ENCODE results near the gene MS4A8. TPM values are rescaled to one million over a fixed set of nuclear protein-coding genes. Genes with fewer than 3 reads are reported as not detected.

Gene MS4A8
- polyA plus RNA-seq, 3 donors: not detected

GRCh38 chr11:60762851-60763691, 63.7 kb downstream of the MS4A8 start:
- no peak for DNase-seq (ENCODE audit: low read depth in 3 of 3, low spot score in 2 of 3)

GRCh38 chr11:60763692-60764369, 64.4 kb downstream of the MS4A8 start:
- DNase-seq (ENCODE audit: low read depth in 3 of 3, low spot score in 2 of 3): no peak

GRCh38 chr11:60764879-60765278, 65.5 kb downstream of the MS4A8 start:
- DNase-seq (ENCODE audit: low read depth in 3 of 3, low spot score in 2 of 3): no peak

GRCh38 chr11:60765355-60765754, 65.9 kb downstream of the MS4A8 start:
- no peak for DNase-seq (ENCODE audit: low read depth in 3 of 3, low spot score in 2 of 3)

Other genes starting within 250 kb of the MS4A8 start
- gene MS4A1, start 243.8 kb upstream of the MS4A8 start, polyA plus RNA-seq (ENCODE audit: insufficient read length in 3 of 3): 1 to 10 TPM in 1 of 3 donors, under 1 TPM in 2; 0.32 to 1.3 (median 0.35) TPM
- gene MS4A12, start 206.8 kb upstream of the MS4A8 start, polyA plus RNA-seq (ENCODE audit: insufficient read length in 3 of 3): not detected
- gene MS4A13, start 184.2 kb upstream of the MS4A8 start, polyA plus RNA-seq (ENCODE audit: insufficient read length in 3 of 3): not detected
- not detected for gene MS4A18, start 25.1 kb downstream of the MS4A8 start, polyA plus RNA-seq (ENCODE audit: insufficient read length in 3 of 3)
- not detected for gene MS4A15, start 57.3 kb downstream of the MS4A8 start, polyA plus RNA-seq (ENCODE audit: insufficient read length in 3 of 3)
- under 1 TPM; 0.11 to 0.18 (median 0.13) TPM for gene MS4A10, start 85.7 kb downstream of the MS4A8 start, polyA plus RNA-seq (ENCODE audit: insufficient read length in 3 of 3)
- 10 to 100 TPM; 16.8 to 17.1 (median 16.9) TPM for gene CCDC86, start 142.5 kb downstream of the MS4A8 start, polyA plus RNA-seq (ENCODE audit: insufficient read length in 3 of 3)
- under 1 TPM; 0.08 to 0.25 (median 0.24) TPM for gene PTGDR2, start 156.3 kb downstream of the MS4A8 start, polyA plus RNA-seq (ENCODE audit: insufficient read length in 3 of 3)
- gene ZP1, start 167.9 kb downstream of the MS4A8 start, polyA plus RNA-seq (ENCODE audit: insufficient read length in 3 of 3): not detected
- gene PRPF19, start 207.0 kb downstream of the MS4A8 start, polyA plus RNA-seq (ENCODE audit: insufficient read length in 3 of 3): 100 to 1,000 TPM; 132 to 140 (median 138) TPM
- gene TMEM109, start 214.5 kb downstream of the MS4A8 start, polyA plus RNA-seq (ENCODE audit: insufficient read length in 3 of 3): 10 to 100 TPM; 86.2 to 91.3 (median 86.6) TPM
- gene TMEM132A, start 224.8 kb downstream of the MS4A8 start, polyA plus RNA-seq (ENCODE audit: insufficient read length in 3 of 3): 10 to 100 TPM; 45.0 to 55.6 (median 46.9) TPM

Measured in right renal cortex interstitium (tissue), 3 donors.